Prostate gland (tissue), 2 donors: Measurements from ENCODE around the gene GPR61. TPM values are rescaled to one million over a fixed set of nuclear protein-coding genes. Genes with fewer than 3 reads are reported as not detected.

Source experiments
- DNase-seq: peaks from one replicate; pipeline ENCODE4 v3.0.0-alpha.2; 2019; ENCODE audit warnings: low spot score
- H3K27ac ChIP-seq, 2 donors: fragments of 200-600 bp; sonication (generic); 2 replicates each; pipeline ENCODE4 v1.5.1; 2017 to 2019
- H3K27me3 ChIP-seq: fragments of 200-600 bp; sonication (generic); replicated peaks from 2 replicates; pipeline ENCODE4 v1.5.1; 2019; ENCODE audit not compliant: insufficient read depth
- H3K36me3 ChIP-seq, 2 donors: fragments of 200-600 bp; sonication (generic); 1 replicate in 1 of 2; 2 replicates in 1 of 2; pipeline versions ENCODE4 v1.5.1 to v1.8.1; 2017 to 2019
- H3K4me1 ChIP-seq: fragments of 200-600 bp; sonication (generic); replicated peaks from 2 replicates; pipeline ENCODE4 v1.5.1; 2019
- H3K4me3 ChIP-seq, 2 donors: fragments of 200-600 bp; sonication (generic); 2 replicates each; pipeline ENCODE4 v1.5.1; 2017 to 2019
- H3K9me3 ChIP-seq: fragments of 200-600 bp; sonication (generic); 2 replicates; pipeline ENCODE4 v1.5.1; 2017
- CTCF ChIP-seq, 4 experiments: fragments of 200-600 bp in 2 of 4; fragments of 450-650 bp in 2 of 4; sonication (generic) in 2 of 4; IDR thresholded peaks; 1 replicate in 3 of 4; 2 replicates in 1 of 4; pipeline ENCODE4 v1.5.1; 2016 to 2019; ENCODE audit warnings: antibody characterized with exemption in 4 of 4, mild to moderate bottlenecking in 2 of 4, moderate library complexity in 2 of 4
- POLR2A ChIP-seq: fragments of 450-650 bp; IDR thresholded peaks from one replicate; pipeline ENCODE4 v1.6.1; 2016; ENCODE audit warnings: antibody characterized with exemption, mild to moderate bottlenecking
- POLR2AphosphoS5 ChIP-seq: sonication (generic); formaldehyde crosslinking; IDR thresholded peaks from one replicate; pipeline ENCODE4 v1.6.1; 2017; ENCODE audit warnings: antibody characterized with exemption
- WGBS: methylation state at CpG from one replicate; pipeline ENCODE4 v1.1.5; 2018; 5-methylcytosine and 5-hydroxymethylcytosine counted together
- intact Hi-C: fragments of 100-400 bp; cut with DNase I; formaldehyde crosslinking; loops from one replicate; pipeline ENCODE4 v1.14.2; 2022
- total RNA-seq, 2 donors: library from RNA; depleted of rRNA; stranded (reverse); fragments of >200 nt; gene quantifications; one replicate each; pipeline ENCODE4 v1.1.0, GENCODE V29; 2016

The GPR61 gene
- total RNA-seq, 2 donors from 2014 or later = 1.2 TPM; not detected in 1

- Histone ChIP-seq H3K9me3 (no peaks in the 10 kb centered on the region), H3K27me3 (no peaks in the 10 kb centered on the region), H3K36me3 (no peaks in the 10 kb centered on the region), H3K4me1 (peaks cover 8% of the 10 kb centered on the region), H3K4me3 (no peak overlapping the region), H3K27ac (peak overlapping the region in 1 of 2 donors; percentile 74)
- intact Hi-C loops = no loop called here
- no peak for TF ChIP-seq CTCF (IDR thresholded peaks at IDR 0.05)
- TF ChIP-seq POLR2A = no peak
- no peak for TF ChIP-seq POLR2AphosphoS5
- DNase-seq = no peak
- WGBS = 61% methylated on average over 4 of the region's 4 CpGs
These were observed 46.4 kb upstream of the GPR61 start for GRCh38 chr1:109493227-109493626.

GRCh38 chr1:109493805-109494539, 45.7 kb upstream of the GPR61 start, which contains the start of gene CYB561D1:
Gene CYB561D1 (plus strand): TSS chr1:109494094. CDS start chr1:109494140, 46 bp downstream.
- H3K4me3 ChIP-seq = peak within 1 kb of the TSS; percentile 68 to 79
- intact Hi-C loops = no loop called here
- no peaks in the 10 kb centered on the region for H3K27me3 ChIP-seq
- H3K36me3 ChIP-seq = no peaks in the 10 kb centered on the region
- WGBS = under 1% methylated on average over 44 of the region's 44 CpGs
- peaks cover 8% of the 10 kb centered on the region for H3K4me1 ChIP-seq
- no peaks in the 10 kb centered on the region for H3K9me3 ChIP-seq
- peak; percentile 76 for DNase-seq
- H3K27ac ChIP-seq = peak within 1 kb of the TSS; percentile 74
- TF ChIP-seq CTCF (IDR thresholded peaks at IDR 0.05) (peak; percentile 64 to 95 (median 90)), POLR2AphosphoS5 (peak; percentile 76), POLR2A (peak; percentile 42)

- peaks cover 8% of the 10 kb centered on the region for H3K4me1 ChIP-seq
- no peak overlapping the region for H3K27ac ChIP-seq
- intact Hi-C loops = no loop called here
- H3K27me3 ChIP-seq = no peaks in the 10 kb centered on the region
- no peak for DNase-seq
- H3K9me3 ChIP-seq = no peaks in the 10 kb centered on the region
- no peak overlapping the region for H3K4me3 ChIP-seq
- WGBS = 93% methylated on average over 7 of the region's 7 CpGs
- no peaks in the 10 kb centered on the region for H3K36me3 ChIP-seq
- no peak for TF ChIP-seq POLR2A
These were observed 43.9 kb upstream of the GPR61 start for GRCh38 chr1:109495738-109496137.

- DNase-seq = no peak
- intact Hi-C loops = loop anchor here (1.0 kb wide), 1 partner anchor 35 kb away; no protein-coding TSS in a partner anchor
- TF ChIP-seq CTCF (IDR thresholded peaks at IDR 0.05) (no peak), POLR2A (no peak), POLR2AphosphoS5 (no peak)
- Histone ChIP-seq H3K36me3 (no peaks in the 10 kb centered on the region), H3K4me1 (peaks cover 8% of the 10 kb centered on the region), H3K27ac (no peak overlapping the region), H3K9me3 (no peaks in the 10 kb centered on the region), H3K27me3 (no peaks in the 10 kb centered on the region), H3K4me3 (no peak overlapping the region)
- 60% methylated on average over 9 of the region's 9 CpGs for WGBS
These were observed 42.1 kb upstream of the GPR61 start for GRCh38 chr1:109497449-109498160.

GRCh38 chr1:109498161-109498801, 41.4 kb upstream of the GPR61 start:
- Histone ChIP-seq H3K9me3 (no peaks in the 10 kb centered on the region), H3K36me3 (no peaks in the 10 kb centered on the region), H3K27me3 (no peaks in the 10 kb centered on the region), H3K4me1 (peaks cover 8% of the 10 kb centered on the region), H3K4me3 (no peak overlapping the region), H3K27ac (no peak overlapping the region)
- WGBS = 58% methylated on average over 8 of the region's 12 CpGs
- DNase-seq = no peak
- intact Hi-C loops = loop anchor here (1.0 kb wide), 1 partner anchor 34 kb away; no protein-coding TSS in a partner anchor
- TF ChIP-seq CTCF (IDR thresholded peaks at IDR 0.05) (peak in 3 of 4 experiments; percentile 26 to 55 (median 53)), POLR2A (no peak)
